RKO (cell line): ENCODE results near the gene EVI5L.
"Not testable (repeated sequence)": the region's sequence is repeated elsewhere in the genome, so short reads cannot be mapped to it uniquely, and the experiment has no call there.

ENCODE experiments used
- DNase-seq: peaks from one replicate; pipeline ENCODE4 v3.0.0-alpha.2; 2016; ENCODE audit warnings: low spot score

The EVI5L gene

DNA sequence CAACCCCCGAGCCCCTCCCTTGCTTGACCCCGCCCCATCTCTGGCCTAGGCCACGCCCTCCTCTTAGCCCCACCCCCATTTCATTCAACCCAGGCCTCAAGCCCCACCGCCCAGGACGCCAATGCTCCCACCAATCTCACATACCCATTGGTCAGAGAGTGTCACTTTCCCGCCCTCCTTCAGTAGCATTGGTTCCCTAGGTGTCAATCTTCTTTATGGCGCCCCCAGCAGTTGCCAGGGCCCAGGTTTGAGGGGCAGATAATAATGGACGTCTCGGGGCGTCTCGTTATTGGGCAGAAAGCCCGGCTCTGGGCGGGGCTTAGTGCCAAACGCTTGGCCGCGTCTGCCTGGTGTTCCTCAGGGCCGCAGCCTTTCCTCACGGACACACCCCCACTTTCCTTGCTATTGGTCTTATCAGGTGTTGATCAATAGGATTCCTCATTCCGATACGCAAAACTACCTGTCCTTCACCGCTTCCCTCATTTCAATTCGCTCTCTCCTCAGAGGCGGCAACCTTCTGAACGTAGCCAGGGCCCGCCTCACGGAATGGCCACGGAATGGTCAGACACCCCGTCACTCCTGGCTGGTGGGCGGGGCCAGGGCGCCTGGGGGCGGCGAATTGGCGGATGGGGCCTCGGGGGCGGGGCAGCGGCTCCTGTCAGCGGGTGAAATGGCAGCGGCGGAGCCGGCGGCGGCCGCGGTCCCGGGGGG is at the start of gene EVI5L:
Gene EVI5L, plus strand, starts transcription at position 658 of the 711 bp plus-strand sequence. CDS start 16,325 bp downstream, outside the sequence.
- DNase-seq = peak; percentile 100

DNA sequence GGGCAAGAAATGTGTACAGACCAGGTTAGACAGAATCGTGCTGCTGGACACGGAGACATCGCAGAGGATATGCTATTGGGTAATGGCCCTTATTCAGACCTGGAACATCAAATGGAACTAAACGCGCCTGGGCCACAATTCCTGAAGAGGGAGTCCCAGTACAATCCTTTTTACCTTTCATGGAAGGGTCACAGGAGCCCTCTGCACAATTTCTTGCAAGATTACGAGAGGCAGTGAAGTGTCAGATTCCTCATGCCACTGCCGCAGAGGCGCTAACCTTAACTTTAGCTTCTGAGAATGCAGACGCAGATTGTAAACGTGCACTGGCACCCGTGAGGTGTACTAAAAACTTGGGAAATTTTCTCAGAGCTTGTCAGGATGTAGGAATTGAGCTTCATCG is 48.9 kb upstream of the EVI5L start:
- DNase-seq = no peak

DNA sequence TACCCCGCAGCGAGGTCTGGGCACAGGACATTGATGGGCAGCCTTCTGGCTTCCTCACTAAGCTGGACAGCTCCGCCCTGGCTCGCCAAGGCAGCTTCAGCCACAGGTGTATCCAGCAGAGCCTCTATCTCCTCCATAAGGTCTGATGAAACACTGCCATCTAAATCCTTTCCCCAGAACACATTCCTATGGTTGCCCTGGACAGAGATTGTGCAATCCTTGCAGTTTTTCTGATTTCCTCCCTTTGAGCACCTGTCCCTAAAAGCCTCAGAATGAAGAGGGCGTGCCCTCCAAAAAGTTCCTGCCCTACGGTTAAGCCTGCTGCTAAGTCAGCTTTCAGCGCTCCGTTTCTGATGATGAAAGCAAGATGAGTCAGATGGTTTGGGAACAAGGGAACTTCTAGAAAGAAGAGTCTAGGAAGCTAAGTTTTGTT is 46.0 kb upstream of the EVI5L start:
- peak; percentile 54 for DNase-seq

DNA sequence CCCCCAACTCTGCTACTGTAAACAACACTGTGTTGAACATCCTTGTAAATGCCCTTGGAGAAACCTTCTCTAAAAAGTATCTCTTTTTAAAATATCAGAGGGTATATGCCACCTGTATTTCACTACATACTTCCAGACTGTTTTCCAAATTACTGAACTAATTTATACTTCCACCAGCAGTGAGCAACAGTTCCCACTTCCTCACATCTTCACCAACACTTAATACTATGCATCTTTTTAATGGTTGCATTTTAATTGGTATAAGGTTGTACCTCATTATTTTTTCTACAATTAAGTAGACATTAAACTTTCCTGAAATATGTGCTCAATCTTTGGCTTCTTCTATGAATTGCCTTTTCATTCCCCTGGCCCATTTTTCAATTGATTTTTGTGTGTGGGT is 45.2 kb upstream of the EVI5L start:
- no peak for DNase-seq

DNA sequence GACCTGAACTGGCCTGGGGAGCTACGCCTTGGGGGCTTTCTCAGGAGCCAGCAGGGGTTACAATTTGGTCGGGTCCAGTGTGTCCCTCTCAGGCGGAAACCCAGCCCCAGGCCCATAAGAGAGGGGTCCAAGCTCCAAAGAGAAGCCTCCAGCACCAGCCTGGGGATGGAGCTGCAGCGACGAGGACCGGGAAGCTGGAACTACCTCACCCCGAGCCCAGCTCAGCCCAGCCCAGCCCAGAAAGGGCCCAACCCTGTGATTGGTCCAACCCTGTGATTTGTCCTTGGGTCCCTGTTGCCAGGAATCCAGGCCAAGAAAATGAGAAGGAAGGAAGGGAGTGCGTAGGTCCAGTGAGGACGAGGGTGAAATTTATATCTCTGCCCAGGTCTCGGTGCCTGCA is 42.9 kb upstream of the EVI5L start:
- no peak for DNase-seq

DNA sequence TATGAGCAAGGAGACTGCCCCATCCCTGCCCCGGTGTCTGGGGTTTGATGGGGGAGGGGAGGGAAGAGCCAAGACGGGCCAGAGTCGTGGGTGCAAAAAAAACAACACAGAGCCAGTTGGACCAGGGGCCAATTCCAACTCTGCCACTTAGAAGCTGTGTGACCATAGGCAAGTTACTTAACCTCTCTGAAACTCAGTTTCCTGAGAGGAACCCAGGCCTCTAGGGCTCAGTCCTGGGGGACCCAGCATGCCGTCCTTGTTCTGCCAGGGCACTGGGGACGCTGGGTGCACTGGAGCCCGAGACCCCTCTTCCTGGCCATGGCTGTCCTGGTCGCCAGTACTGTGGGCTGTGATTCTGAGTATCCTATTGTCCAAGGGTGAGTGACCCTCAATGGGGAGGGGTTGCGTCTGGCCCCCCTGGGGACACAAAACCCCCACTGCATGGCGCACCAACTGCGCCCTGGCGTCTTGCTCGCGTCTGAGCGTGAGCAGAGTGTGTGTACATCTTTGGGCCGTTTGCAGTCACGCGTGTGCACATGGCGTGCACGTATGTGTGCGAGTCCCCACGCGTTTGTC is 42.3 kb upstream of the EVI5L start:
- no peak for DNase-seq

DNA sequence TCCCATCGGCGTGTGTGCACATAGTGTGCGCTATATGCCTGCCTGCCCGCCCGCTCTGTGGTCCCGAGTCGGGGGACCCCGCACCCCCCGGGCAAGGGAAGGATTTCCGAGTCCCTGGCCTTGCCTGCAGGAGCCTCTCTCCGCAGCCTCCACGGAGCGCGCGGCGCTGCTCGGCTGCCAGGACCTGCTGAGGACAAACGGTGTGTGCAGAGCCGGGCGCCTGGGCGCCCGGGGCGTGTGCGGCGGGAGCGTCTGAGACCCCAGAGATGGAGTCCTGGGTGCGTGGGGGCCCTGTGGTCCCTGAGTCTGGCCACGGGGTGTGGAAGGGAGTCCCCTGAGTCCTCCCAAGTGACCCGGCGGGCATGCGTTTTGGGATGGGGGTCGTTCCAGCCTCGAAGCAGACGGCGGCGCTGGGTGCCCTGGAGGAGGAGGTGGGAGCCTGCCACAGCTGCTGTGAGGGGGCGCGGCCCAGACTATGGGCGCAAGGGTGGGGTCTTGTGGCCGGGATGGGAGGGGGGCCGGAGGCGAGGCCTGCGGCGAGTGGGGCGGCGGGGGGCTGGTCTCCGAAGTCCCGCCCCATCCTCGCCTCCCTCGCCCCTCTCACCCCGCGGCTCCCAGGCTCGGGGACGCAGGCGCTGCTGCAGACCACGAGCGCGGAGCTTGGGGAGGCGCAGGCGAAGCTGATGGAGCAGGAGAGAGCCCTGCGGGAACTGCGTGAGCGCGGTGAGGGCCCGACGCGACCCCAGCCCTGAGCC is 41.7 kb upstream of the EVI5L start:
- DNase-seq = no peak

DNA sequence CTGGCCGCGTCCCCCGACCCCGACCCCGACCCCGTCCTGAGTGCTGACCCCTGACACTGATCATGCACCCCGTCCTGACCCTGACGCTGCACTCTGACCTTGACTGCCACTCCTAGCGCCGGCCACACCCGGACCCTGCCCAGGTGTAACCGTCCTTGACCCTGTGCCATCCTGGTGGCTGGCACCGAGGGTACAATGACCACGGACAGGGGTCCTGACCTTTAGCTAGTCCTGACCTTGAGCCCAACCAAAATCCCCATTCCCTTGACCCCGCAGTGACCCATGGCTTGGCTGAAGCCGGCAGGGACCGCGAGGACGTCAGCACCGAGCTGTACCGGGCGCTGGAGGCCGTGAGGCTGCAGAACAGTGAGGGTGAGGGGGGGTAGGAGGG is 41.1 kb upstream of the EVI5L start:
- no peak for DNase-seq

DNA sequence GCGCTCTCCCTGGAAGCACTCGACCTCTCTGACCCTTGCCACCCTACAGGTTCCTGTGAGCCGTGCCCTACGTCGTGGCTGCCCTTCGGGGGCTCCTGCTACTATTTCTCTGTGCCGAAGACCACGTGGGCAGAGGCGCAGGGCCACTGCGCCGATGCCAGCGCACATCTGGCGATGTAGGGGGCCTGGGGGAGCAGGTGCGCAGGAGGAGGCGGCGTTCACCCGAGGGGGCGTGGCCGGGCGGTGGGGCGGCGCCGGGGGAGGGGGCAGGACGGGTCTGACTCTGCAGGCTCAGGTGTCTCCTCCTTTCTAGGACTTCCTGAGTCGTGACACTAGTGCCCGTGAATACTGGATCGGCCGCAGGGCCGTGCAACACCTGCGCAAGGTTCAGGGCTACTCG is 40.6 kb upstream of the EVI5L start:
- DNase-seq = no peak

DNA sequence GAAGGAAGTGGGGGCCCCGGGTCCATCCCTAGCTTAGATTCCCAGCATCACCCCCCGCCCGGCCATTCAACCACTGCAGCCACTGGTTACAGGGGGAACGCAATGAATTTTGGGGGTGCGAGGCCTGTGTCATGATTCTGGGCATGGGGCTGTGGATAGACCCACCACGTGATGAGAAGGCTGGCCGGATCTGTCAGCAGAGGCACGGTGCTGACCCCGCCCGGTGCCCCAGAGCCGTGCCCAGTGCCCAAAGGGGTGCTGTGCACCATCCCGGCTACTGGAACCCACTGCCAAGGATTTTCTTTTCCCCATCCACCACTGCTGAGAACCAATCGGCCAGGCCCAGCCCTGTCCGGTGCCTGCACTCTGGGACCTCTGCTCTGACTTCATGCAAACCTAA is 39.6 kb upstream of the EVI5L start:
- no peak for DNase-seq

DNA sequence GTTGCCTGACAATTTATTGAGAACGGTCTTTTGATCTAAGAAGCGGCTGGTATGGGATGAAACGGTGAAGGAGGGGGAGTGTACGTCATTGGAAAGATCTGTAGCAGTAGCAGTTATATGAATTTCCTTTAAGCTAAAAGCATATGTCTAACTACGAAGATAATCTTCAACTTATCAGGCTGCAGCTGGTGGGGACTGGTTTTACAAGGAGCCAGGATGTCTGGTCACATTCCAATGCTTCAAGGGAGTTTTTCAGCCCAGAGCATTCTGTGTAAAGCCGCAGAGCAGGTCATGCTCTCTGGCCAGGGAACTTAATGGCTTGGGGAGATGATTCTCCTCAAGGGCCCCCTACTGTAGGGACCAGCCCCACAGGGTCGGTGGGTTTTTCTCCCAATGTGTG is 37.7 kb upstream of the EVI5L start:
- no peak for DNase-seq

DNA sequence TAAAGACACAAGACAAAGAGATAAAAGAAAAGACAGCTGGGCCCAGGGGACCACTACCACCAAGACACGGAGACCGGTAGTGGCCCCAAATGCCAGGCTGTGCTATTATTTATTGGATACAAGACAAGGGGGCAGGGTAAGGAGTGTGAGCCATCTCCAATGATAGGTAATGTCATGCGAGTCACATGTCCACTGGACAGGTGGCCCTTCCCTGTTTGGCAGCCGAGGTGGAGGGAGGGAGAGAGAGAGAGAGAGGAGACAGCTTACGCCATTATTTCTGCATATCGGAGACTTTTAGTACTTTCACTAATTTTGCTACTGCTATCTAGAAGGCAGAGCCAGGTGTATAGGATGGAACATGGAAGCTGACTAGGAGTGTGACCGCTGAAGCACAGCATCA is 37.3 kb upstream of the EVI5L start:
- not testable (repeated sequence) for DNase-seq

DNA sequence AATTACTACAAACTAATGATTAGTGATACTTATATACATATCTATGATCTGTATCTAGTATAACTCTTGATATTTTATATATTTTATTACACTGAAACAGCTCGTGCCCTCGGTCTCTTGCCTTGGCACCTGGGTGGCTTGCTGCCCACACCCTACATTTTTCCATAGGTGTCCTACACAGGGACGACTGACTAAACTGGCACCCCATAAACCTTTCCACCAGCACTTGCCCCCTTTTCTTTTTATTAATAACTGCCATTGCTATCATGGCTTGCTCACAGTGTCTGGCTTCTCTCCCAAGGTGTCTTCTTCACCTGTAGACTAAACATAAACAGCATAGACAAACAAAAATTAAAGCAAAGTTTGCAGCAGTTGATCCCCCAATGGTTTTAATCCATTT is 36.5 kb upstream of the EVI5L start:
- DNase-seq = no peak

DNA sequence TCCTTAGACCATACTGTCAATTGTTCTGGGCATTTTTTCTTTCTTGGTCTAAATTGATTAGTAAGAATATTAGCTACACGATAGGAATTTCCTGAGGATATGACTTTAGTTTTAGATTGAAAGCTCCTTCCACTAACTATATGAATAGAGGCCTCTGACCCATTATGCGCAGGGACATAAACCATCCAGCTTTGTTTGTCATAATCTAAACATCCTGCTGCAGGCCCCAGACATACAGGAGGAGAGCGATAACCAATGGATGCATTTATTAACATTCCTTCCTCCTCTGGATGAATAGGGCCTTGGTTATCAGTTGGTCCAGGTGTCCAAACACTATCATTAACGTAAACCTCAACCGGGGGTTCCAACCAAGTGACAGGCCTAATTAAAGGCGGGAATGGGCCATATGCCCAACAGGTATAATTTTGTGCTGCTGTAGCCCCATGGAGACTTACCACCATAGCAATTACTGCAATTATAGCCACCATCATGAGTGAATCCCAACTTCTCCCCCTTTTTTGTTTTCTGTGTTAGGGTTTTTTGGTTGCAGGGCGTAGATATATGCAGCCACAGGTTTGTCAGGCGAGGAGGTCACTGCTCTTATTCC is 34.4 kb upstream of the EVI5L start:
- no peak for DNase-seq

DNA sequence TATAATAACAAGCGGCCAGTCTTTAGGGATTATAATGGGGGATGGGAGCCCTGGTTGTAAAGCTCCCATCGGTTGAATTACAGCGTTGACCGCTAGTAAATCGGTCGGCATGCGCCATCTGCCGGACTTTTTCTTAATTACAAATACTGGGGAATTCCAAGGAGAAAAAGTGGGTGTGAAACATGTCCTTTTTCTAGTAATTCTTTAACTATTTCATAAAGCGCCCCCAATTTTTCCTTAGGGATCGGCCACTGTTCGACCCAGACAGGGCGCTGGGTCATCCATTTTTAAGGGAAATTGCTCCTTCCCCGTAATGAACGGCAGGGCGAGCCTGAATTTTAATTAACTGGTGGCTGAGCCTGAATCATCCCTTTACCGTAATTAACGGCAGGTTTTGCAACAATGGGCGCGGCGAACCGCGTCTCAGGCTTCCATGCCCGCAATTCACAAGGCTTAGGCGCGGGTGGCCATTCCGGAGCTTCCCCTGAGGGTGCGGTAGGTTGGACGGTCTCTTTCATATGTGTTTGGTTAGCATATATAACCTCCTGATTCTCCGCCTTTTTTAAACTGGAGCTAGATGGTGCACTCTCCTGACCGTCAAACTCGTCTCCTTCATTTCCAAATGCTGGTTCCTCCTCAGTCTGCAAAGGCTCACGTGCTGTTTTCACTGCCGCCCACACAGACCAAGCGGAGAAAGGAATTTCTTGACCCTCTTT is 30.2 kb upstream of the EVI5L start:
- peak; percentile 72 for DNase-seq

DNA sequence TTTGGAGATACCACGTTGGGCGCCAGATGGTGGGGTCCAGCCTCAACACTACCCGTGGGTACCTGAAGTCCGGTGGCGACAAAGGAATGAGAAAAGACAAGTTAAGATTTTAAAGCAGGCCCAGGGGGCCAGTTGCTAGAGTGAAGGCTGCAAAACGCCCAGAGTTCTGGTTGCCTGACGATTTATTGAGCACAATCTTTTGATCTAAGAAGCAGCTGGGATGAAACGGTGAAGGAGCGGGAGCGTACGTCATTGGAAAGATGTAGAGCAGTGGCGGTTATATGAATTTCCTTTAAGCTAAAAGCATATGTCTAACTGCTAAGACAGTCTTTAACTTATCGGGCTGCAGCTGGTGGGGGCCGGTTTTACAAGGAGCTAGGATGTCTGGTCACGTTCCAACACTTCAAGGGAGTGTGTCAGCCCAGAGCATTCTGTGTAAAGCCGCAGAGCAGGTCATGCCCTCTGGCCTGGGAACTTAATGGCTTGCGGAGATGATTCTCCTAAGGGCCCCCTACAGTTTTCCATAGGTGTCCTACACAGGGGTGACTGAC is 28.9 kb upstream of the EVI5L start:
- no peak for DNase-seq

DNA sequence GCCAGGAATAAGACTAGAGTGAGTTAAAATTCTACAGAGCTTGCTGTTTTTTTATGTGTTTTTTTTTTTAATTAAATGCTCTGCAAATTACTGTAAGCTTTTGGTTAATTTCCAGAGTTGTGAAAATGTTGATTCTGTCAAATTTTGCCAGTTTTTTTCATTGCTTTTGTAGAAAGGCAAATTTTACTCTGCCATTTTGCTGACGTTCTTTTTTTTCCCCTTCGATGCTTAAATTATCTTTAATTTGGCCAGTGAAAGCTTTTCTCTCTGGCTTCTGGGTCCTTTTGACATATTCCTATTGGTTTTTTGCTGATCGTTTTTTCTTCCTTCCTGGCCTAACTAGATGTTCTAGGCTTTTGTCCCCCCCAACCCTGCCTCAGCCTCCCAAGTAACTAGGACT is 23.8 kb upstream of the EVI5L start:
- no peak for DNase-seq

DNA sequence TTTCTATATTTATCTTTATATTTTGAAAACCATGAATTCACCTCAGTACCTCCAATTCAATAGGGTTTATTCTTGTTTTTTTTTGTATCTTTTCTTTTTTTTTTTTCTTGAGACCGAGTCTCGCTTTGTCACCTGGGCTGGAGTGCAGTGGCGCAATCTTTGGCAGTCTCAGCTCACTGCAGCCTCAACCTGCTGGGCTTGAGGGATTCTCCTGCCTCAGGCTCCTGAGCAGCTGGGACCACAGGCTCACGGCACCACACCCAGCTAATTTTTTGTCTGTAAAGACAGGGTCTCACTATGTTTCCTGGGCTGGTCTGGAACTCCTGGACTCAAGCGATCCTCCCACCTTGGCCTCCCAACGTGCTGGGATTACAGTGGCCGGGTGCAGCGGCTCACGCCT is 23.1 kb upstream of the EVI5L start:
- DNase-seq = no peak

DNA sequence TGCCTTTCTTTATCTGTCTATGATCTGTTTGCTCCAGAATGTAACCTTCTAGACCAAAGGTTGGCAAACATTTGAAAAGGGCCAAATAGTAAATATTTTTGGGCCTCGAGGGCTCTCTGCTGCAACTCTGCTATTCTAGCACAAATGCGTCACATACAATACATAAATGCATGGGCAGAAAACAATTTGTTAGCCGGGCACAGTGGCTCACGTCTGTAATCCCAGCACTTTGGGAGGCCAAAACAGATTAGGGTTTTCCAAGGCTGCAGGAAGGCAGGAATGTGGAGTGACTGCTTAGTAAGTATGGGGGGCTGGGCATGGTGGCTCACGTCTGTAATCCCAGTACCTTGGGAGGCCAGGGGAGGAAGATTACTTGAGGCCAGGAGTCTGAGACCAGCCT is 21.9 kb upstream of the EVI5L start:
- no peak for DNase-seq

DNA sequence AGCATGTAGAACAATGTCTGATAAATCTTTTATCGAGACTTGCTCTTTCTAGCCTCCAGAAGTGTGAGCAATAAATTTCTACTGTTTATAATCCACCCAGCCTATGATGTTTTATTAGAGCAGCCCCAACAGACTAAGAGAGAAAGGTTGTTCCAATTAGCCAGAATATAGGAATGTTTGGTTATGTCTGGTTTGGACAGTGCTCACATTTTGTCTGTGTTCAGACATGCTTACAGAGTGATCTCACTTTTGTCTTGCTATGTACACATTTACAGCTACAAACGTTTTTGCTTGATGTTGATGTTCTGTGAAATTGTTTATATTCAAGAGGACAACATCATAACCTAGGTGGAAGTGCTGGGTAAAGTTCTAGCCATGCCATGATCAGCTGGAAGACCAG is 18.0 kb upstream of the EVI5L start:
- DNase-seq = no peak

DNA sequence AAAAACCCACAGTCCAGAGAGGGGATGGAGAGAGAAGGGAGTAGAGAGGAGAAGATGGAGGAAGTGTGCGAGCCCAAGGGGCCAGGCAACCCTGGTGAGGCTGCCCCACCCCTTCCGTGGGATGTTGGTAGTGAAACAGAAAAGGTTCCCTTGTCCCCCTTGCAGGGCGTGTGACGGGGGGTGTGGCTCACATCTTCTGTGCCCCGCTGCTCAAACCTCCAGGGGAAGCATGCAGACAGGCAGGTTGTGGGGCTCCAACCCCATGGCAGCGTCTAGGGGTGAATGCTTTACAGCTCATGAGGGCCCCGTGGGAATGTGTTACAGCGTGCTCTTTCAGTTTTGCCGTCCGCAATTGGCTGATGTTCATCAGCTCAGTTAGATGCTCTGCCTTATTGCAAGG is 14.7 kb upstream of the EVI5L start:
- DNase-seq = no peak

DNA sequence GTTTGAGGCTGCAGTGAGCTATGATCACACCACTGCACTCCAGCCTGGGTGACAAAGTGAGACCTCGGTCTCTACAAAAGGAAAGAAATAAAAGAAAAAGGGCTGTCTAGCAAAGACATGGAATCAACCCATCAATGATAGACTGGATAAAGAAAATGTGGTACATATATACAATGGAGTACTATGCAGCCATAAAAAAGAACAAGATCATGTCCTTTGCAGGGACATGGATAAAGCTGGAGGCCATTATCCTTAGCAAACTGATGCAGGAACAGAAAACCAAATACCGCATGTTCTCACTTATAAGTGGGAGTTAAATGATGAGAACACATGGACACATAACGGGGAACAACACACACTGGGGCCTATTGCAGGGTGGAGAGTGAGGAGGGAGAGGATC is 14.0 kb upstream of the EVI5L start:
- not testable (repeated sequence) for DNase-seq
